ENCODE results near the gene TAPBPL.

GRCh38 chr12:6500466-6500865, 48.6 kb downstream of the TAPBPL start:
- TF ChIP-seq FOSL2 (IDR thresholded peaks at IDR 0.05; ENCODE audit: borderline replicate concordance, low read depth) (no peak), TAF1 (IDR thresholded peaks at IDR 0.05; ENCODE audit: borderline replicate concordance, low read depth, low read length) (no peak), USF2 (IDR thresholded peaks at IDR 0.05; ENCODE audit: borderline replicate concordance, low read depth, low read length) (no peak), POLR2AphosphoS5 (IDR thresholded peaks at IDR 0.05; ENCODE audit: low read depth, low read length) (no peak), SMC3 (IDR thresholded peaks at IDR 0.05; ENCODE audit: low read depth, low read length) (no peak), CTCF (IDR thresholded peaks at IDR 0.05) (no peak), CHD2 (IDR thresholded peaks at IDR 0.05; ENCODE audit: low read length, partially characterized antibody) (no peak), GATA2 (CRISPR knock-in tag; IDR thresholded peaks at IDR 0.05) (no peak), NRF1 (IDR thresholded peaks at IDR 0.05; ENCODE audit: low read depth, low read length) (no peak), REST (IDR thresholded peaks at IDR 0.05; ENCODE audit: low read depth, low read length) (no peak)

All from SK-N-SH (cell line).